PC-9 (cell line): ENCODE measurements around the gene SAMD15. TPM values are rescaled to one million over a fixed set of nuclear protein-coding genes. Genes with fewer than 3 reads are reported as not detected.

Experiments
- BruUV-seq: library from RNA; stranded (reverse); fragments of 400-500 nt; replicated peaks from 2 replicates; lab custom pipeline; 2021; lab: Mats Ljungman, UMichigan
- CTCF ChIA-PET: fragments of 300-600 bp; sonication (Branson Sonifier 250); formaldehyde crosslinking; loops from one replicate; lab custom pipeline; 2022; ENCODE audit warnings: antibody characterized with exemption; lab: Charles Lee
- POLR2A ChIA-PET: fragments of 300-600 bp; sonication (Branson Sonifier 250); formaldehyde crosslinking; loops from one replicate; lab custom pipeline; 2022; ENCODE audit warnings: antibody characterized with exemption; ENCODE audit not compliant: unreplicated experiment; lab: Charles Lee
- DNase-seq, 2 experiments: peaks; one replicate each; pipeline versions ENCODE4 v3.0.0 to v3.0.0-alpha.2; 2015 to 2022; ENCODE audit warnings: mixed read lengths in 1 of 2
- H2AFZ ChIP-seq: fragments of 200-600 bp; sonication (generic); 2 replicates; pipeline ENCODE4 v1.8.1; 2017; ENCODE audit warnings: antibody characterized with exemption
- H3F3A ChIP-seq: fragments of 200-600 bp; sonication (generic); 2 replicates; pipeline ENCODE4 v1.8.1; 2017; ENCODE audit warnings: antibody characterized with exemption, mild to moderate bottlenecking, low read depth; ENCODE audit not compliant: insufficient read depth
- H3K27ac ChIP-seq: fragments of 200-600 bp; sonication (generic); 2 replicates; pipeline ENCODE4 v1.6.1; 2016; ENCODE audit warnings: mixed run types
- H3K27me3 ChIP-seq: fragments of 200-600 bp; sonication (generic); 2 replicates; pipeline ENCODE4 v1.6.1; 2016; ENCODE audit warnings: low read depth, mixed run types; ENCODE audit not compliant: insufficient read depth
- H3K36me3 ChIP-seq: fragments of 200-600 bp; sonication (generic); 2 replicates; pipeline ENCODE4 v1.6.1; 2016; ENCODE audit warnings: low read depth, mixed run types
- H3K4me1 ChIP-seq: fragments of 200-600 bp; sonication (generic); replicated peaks from 2 replicates; pipeline ENCODE4 v1.6.1; 2016; ENCODE audit warnings: mixed run types; ENCODE audit not compliant: insufficient read depth
- H3K4me2 ChIP-seq: fragments of 200-600 bp; sonication (generic); 2 replicates; pipeline ENCODE4 v1.6.1; 2017; ENCODE audit warnings: mixed run types
- H3K4me3 ChIP-seq: fragments of 200-600 bp; sonication (generic); 2 replicates; pipeline ENCODE4 v1.6.1; 2016; ENCODE audit warnings: mixed run types
- H3K79me2 ChIP-seq: fragments of 200-600 bp; sonication (generic); 2 replicates; pipeline ENCODE4 v1.6.1; 2017; ENCODE audit warnings: low read depth, mixed run types
- H3K9me2 ChIP-seq: fragments of 200-600 bp; sonication (generic); 2 replicates; pipeline ENCODE4 v1.8.1; 2017; ENCODE audit warnings: mild to moderate bottlenecking; ENCODE audit not compliant: insufficient read depth
- H3K9me3 ChIP-seq: fragments of 200-600 bp; sonication (generic); 2 replicates; pipeline ENCODE4 v1.8.1; 2016; ENCODE audit warnings: low read depth; ENCODE audit not compliant: insufficient read depth
- H4K20me1 ChIP-seq: fragments of 200-600 bp; sonication (generic); 2 replicates; pipeline ENCODE4 v1.8.1; 2017; ENCODE audit not compliant: insufficient read depth
- EZH2 ChIP-seq: fragments of 200-600 bp; sonication (generic); IDR thresholded peaks from 2 replicates; pipeline ENCODE4 v1.8.0; 2017; ENCODE audit warnings: antibody characterized with exemption, low read depth
- intact Hi-C: fragments of 100-400 bp; cut with micrococcal nuclease; formaldehyde crosslinking; loops from one replicate; pipeline ENCODE4 v1.10.0; 2022; ENCODE audit not compliant: unreplicated experiment
- total RNA-seq: library from RNA; stranded (reverse); gene quantifications from 2 replicates; pipeline ENCODE4 v1.2.3, GENCODE V29; 2021
- TF ChIP-seq, protein P1 (sequence below): fragments of 200-600 bp; sonication (generic); conservative IDR thresholded peaks from 2 replicates; pipeline ENCODE4 v1.6.1; 2017; ENCODE audit warnings: mixed run types, antibody characterized with exemption, mild to moderate bottlenecking, moderate library complexity

SAMD15 gene
- total RNA-seq, 1 experiment from 2014 or later, result 7.8 TPM

DNA sequence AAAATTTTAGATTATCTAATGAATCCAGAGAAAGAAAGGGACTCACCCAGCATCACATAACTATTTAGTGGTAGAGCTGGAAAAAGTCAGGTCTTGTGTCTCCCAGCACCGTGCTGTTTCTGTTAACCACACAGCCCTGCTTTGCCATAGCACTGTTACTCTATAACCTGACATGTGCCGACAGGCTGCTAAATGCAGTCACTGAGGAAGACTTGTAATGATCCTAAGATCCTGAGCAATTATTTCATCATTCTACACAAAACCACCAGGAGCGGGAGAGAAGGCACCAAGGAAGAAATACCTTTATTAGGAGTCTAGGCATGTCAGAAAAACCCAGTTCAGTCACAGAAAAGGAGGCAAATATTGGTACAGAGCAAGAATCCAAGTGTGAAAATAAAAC lies 49.2 kb downstream of the SAMD15 start:
- no peaks in the 10 kb centered on the region for H3K4me1 ChIP-seq
- no peaks in the 10 kb centered on the region for H3K27me3 ChIP-seq
- H3K36me3 ChIP-seq, result peaks cover 36% of the 10 kb centered on the region; the same call in 1 of the 2 replicates
- CTCF ChIA-PET, result interaction anchor here (0.5 kb wide), 1 partner anchor 552 kb away, joined by 4 read pairs; no protein-coding TSS in a partner anchor
- TF ChIP-seq, protein P1, sequence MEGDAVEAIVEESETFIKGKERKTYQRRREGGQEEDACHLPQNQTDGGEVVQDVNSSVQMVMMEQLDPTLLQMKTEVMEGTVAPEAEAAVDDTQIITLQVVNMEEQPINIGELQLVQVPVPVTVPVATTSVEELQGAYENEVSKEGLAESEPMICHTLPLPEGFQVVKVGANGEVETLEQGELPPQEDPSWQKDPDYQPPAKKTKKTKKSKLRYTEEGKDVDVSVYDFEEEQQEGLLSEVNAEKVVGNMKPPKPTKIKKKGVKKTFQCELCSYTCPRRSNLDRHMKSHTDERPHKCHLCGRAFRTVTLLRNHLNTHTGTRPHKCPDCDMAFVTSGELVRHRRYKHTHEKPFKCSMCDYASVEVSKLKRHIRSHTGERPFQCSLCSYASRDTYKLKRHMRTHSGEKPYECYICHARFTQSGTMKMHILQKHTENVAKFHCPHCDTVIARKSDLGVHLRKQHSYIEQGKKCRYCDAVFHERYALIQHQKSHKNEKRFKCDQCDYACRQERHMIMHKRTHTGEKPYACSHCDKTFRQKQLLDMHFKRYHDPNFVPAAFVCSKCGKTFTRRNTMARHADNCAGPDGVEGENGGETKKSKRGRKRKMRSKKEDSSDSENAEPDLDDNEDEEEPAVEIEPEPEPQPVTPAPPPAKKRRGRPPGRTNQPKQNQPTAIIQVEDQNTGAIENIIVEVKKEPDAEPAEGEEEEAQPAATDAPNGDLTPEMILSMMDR, result no peak
- TF ChIP-seq EZH2, result no peak
- intact Hi-C loops, result no loop called here
- no peaks in the 10 kb centered on the region; the same call in 1 of the 2 replicates for H3K9me2 ChIP-seq
- H3K27ac ChIP-seq, result no peak overlapping the region
- no peaks in the 10 kb centered on the region for H3K9me3 ChIP-seq
- 0 out of 2 replicates have a peak, but pooled peaks cover 7% of the 10 kb centered on the region for H3F3A ChIP-seq
- no peak for DNase-seq
- H3K4me3 ChIP-seq, result no peak overlapping the region
- H3K79me2 ChIP-seq, result no peaks in the 10 kb centered on the region
- no peaks in the 10 kb centered on the region for H4K20me1 ChIP-seq
- no peak overlapping the region for H2AFZ ChIP-seq
- no TSS peak for BruUV-seq
- H3K4me2 ChIP-seq, result no peak overlapping the region
- POLR2A ChIA-PET, result no interaction called here

DNA sequence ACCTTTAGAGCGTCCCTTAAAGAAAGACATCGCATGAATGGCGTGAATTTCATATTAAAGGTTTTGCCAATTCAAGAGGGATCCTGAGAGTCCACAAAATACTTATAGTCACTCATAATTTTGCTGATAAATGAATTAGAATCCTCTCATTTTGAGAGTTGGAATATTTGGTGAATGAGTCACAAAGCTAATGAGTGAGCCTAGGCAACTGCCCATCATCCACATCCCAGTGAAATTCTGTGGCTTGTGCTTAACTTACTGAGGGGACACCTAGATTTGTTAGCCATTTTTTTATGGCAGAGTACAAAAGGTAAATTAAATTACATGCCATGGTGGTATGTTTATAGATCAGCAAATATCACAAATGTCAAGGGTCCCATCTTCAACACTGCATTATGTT lies 58.9 kb downstream of the SAMD15 start:
- H3K36me3 ChIP-seq, result peaks cover 38% of the 10 kb centered on the region
- ChIA-PET CTCF (no interaction called here), POLR2A (no interaction called here)
- H4K20me1 ChIP-seq, result no peaks in the 10 kb centered on the region
- DNase-seq, result no peak
- H3K9me2 ChIP-seq, result no peaks in the 10 kb centered on the region; the same call in 1 of the 2 replicates
- H3K27me3 ChIP-seq, result no peaks in the 10 kb centered on the region
- intact Hi-C loops, result no loop called here
- H3K79me2 ChIP-seq, result no peaks in the 10 kb centered on the region
- no peaks in the 10 kb centered on the region for H3F3A ChIP-seq
- no peaks in the 10 kb centered on the region for H3K4me1 ChIP-seq
- no peak overlapping the region for H3K27ac ChIP-seq
- H3K9me3 ChIP-seq, result no peaks in the 10 kb centered on the region
- H3K4me3 ChIP-seq, result no peak overlapping the region
- TF ChIP-seq EZH2, result no peak
- TF ChIP-seq, protein P1, result no peak
- BruUV-seq, result no TSS peak
- no peak overlapping the region for H3K4me2 ChIP-seq
- H2AFZ ChIP-seq, result no peak overlapping the region

DNA sequence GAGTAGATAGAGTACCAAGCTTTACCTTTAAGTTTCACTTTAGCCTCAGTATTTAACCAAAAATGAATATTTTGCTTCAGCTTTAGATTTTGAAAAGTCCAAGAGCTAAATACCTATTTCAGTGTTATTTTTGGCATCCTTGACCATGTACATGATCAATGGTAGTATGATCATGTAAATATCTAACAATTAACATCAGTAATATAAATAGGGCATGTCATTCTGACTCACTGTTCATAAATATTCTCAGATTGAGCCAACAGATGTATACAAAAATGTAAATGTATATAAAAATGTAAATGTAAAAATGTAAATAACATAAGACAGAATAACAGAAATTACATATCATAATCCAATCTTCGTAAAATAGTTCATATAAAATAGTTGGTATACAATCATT lies 61.4 kb downstream of the SAMD15 start:
- Histone ChIP-seq H3K79me2 (no peaks in the 10 kb centered on the region), H2AFZ (no peak overlapping the region), H3K4me3 (no peak overlapping the region), H4K20me1 (no peaks in the 10 kb centered on the region), H3F3A (no peaks in the 10 kb centered on the region), H3K36me3 (peaks cover 57% of the 10 kb centered on the region), H3K9me3 (no peaks in the 10 kb centered on the region), H3K9me2 (no peaks in the 10 kb centered on the region), H3K27ac (no peak overlapping the region), H3K4me2 (no peak overlapping the region), H3K27me3 (no peaks in the 10 kb centered on the region), H3K4me1 (no peaks in the 10 kb centered on the region)
- CTCF ChIA-PET, result interaction anchor here (0.6 kb wide), 1 partner anchor 749 kb away, joined by 5 read pairs; no protein-coding TSS in a partner anchor
- intact Hi-C loops, result no loop called here
- no peak for TF ChIP-seq EZH2
- TF ChIP-seq, protein P1, result no peak
- no peak for DNase-seq
- BruUV-seq, result no TSS peak
- POLR2A ChIA-PET, result no interaction called here
